GM18951 (cell line): ENCODE results near the gene KBTBD3.

ENCODE experiments used
- POLR2A ChIP-seq: IDR thresholded peaks from 4 replicates; pipeline ENCODE4 v1.6.1; 2011; ENCODE audit warnings: mild to moderate bottlenecking; ENCODE audit not compliant: insufficient read length, insufficient read depth; ENCODE audit errors: extremely low read depth
- in situ Hi-C: fragments of 300-500 bp; cut with MboI; formaldehyde crosslinking; loops from one replicate; pipeline ENCODE4 v1.12.0; 2022; ENCODE audit warnings: low sequenced_read_pairs, mixed read lengths, inconsistent platforms; ENCODE audit not compliant: unreplicated experiment

Gene KBTBD3

DNA sequence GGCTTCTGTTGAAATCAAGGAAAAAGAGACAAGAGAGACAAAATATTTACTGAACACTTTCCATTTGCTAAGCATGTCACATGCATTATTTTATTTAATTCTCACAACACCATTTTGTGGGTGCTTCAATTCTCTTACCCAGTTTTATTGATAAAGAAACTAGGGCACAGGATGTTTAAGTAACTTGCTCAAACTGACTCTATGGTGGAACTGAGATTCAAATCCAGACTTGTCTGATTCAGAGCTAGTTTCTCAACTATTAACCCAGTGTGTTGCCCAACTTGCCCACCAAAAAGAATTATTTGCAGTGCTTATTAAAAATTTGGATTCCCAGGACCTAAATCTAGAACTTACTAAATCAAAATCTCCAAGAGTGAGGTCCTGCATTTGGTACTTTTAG is 33.6 kb downstream of the KBTBD3 start:
- TF ChIP-seq POLR2A: no peak
- in situ Hi-C loops: no loop called here

DNA sequence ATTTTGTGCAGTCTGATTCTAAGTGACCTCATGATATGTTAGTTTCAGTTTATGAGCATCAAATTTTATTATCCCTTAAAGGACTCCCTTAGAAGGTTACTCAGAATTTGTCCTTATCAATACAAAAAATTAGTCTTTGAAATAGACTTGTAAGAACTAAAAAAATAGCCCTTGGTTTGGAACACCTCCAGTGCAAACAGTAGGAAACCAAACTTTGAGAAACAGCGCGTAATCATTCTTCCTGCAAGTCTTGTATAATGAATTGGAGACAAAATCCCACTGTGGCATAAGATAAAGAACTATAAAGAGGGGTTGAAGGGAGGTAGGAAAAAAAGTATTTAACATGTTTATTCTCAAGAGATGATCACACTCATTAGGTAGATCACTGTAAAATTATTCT is 44.3 kb downstream of the KBTBD3 start:
- in situ Hi-C loops: no loop called here
- TF ChIP-seq POLR2A: no peak

DNA sequence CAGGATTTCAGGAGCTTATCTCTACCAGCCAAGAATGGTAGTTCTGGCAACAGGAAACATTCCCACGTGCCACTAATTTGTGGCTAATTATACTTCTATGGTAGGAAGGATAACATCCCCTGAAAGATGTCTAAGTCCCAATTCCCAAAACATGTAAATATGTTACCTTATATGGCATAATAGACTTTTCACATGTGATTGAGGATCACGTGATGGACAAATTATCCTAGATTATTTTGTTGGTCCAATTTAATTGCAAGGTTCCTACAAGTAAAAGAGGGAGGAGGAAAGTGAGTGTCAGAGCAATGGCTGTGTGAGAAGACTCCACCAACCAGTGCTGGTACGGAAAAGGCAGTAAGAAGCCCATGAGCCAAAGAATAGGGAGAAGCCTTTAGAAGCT is 45.2 kb downstream of the KBTBD3 start:
- in situ Hi-C loops: no loop called here

DNA sequence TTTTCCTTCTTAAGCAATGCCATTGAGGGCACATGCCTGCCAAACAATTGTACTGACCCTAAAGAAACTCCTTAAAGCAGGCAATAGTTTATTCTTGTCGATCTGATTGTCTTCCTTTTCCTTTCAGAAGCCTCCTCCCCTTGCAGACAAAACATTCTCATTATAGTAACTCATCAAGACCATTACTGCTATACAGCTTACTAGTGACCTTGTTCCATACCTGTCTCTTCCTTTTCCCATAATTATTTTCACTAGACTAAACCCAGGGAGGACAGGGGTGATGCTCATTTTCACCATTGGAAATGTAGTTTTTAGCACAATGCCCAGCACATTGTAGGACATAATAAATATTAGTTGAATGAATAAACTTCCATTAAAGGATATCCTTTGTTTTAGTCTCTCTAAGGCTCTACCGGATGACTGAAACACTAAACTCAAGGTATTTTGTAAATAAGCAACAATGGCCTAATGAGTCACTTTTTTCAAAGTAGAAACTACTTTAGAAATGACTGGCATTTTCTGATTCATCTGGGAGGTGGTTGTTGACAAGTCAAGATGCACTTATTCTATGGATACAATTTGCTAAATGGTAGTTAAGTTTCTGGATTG is 45.8 kb downstream of the KBTBD3 start:
- TF ChIP-seq POLR2A: no peak
- in situ Hi-C loops: no loop called here

More for the DNA sequence above, 45.2 kb downstream of the KBTBD3 start:
- no peak for TF ChIP-seq POLR2A

DNA sequence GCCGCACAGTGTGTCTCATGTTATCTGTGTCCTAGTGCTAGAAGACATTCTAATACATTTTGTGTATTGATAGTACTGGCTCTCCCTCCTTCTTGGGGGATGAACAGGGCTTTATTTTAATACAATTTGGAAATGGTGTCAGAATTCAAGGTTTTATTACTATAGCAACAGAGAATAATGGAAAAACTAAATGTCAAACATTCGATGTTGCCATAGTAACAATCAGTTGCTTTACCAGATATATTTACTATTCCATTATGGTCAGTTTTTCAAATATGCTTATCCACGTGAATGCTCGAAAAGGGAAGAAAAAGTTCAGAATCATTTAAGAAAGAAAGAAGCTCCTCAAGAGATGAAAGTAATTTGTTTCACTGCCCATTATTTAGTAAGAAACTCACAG is 46.5 kb downstream of the KBTBD3 start:
- in situ Hi-C loops: no loop called here
- TF ChIP-seq POLR2A: no peak

DNA sequence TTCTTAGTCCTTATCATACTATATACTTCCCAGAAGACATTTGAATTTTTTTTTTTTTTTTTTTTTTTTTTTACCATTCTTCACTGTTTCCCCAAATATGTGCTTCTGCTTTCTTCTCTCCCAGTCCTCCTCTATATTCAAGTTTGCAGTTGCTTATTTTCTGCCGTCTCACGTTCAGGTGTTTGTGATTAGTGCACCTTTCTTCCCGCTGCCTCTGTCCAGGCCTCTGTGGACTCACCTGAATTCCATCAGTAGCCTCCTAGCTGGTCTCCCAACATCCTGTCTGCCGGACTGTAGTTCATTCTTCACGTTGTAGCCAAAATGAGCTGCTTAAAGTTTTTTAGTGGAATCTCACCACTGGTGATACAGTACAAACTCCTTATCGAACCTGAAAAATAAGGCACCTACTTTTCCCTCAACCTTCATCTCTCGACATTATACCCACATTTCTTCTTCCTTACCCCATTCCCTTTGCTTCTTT is 54.3 kb downstream of the KBTBD3 start:
- in situ Hi-C loops: no loop called here
- TF ChIP-seq POLR2A: no peak

DNA sequence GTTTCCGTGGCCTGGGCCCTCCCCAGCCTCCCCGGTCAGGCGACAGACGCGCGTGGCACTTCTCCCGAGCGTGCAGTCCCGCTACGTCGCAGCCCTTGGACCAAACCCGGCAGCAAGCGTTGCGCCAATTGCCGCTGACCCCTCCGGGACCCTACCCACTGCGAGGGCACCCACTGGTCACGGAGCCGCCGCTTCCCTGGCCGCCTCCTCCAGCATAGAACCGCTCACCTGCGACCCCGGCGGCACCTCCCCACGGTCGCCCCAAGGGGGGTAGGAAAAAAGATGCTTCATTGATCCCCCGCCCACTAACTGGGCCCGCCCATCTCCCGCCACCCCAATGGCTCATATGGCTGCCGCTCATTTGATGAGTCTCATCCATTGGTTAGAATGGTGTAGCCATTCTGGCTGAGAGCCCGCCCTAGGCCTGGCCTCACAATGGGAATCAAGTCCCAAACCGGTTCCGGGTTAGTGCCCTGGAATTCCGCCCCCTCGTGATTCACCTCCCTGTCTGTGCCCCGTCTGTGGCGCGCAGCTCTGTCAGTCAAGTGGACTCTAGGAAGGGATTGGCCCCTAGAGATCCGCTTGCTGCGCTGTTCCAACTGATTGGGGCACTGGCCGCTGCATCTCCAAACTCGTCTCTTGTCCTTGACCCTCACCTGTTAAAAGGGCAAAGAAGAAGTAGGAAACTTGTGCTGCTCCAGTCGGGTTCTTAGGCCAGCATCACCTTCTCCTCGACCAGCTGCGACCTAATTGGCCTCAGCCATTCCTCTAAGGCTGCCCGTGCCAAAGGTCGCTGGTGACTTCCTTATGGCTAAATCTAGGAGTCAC is 55.0 kb downstream of the KBTBD3 start, which contains the start of gene MSANTD4:
Gene MSANTD4, minus strand, starts transcription at position 274 of the 828 bp plus-strand sequence. CDS start 11,323 bp downstream, outside the sequence.
- in situ Hi-C loops: no loop called here
- TF ChIP-seq POLR2A: peak; percentile 75

DNA sequence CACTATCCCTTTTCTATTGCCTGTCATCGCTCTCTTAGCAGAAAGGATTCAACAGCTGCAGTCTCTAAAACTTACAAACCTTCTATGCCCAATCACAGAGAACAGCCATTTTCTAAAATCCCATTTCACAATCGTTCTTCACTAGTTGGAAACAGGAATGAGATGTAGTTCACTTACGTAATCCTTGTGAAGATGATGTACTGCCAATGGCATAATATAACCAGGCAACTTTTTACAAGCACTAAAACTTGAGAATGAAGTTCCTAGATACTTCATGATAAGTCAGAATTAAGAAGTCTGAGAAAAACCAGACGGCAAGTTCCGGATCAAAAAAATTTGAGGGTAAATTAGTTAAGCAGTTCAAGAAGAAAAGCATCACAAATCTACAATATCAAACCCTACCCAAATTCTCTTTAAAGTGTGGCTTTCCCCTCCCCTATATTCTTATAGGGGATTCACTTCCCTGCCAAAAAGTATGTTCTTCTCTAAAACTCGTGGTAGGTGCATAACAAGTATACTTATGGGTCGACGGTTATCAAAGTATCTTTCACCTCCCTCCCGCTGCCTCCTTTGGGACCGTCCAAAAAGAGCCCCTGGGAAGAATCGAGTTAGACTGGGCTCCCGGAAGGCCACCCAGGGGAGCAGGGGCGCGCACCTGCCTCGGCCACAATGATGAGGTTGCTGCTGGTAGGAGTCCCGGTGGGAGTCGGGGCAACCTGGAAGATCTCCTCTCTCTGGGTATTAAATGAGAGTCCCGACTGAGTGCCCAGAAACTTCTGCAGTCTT is 55.8 kb downstream of the KBTBD3 start:
- in situ Hi-C loops: no loop called here
- no peak for TF ChIP-seq POLR2A

DNA sequence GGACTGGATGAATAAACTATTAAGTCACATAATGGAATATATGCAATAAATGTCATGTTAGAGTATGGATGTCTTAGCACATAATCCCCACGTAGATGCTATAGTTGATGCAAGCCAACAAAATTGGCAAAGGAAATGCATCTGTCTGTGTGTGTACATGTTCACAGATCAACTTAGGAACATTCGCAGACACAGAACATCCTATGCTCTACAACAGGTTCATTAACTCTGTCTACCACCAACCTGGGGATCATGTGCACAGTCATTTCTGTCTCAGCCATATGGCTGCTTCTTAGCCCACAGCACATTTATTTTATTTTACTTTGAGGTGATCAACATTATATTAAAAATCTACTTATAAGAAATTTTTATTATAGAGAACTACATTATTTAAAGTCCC is 60.1 kb downstream of the KBTBD3 start:
- in situ Hi-C loops: no loop called here

DNA sequence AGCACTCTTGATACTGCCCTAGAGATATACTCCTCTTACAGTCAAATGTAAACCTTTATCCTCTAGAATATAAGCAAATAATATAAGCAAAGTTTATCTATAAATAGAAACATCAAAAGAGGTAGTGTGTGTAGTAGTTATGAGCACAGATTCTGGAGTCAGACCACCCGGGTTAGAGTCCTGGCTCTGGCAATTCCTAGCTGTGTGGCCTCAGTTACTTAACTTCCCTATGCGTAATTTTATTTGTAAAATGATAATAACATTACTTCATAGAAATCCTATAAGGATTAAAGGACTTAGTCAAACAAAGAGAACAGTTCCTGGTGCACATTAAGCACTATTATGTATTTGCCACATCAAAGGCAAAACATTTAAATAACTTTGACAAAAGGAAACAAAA is 62.1 kb downstream of the KBTBD3 start:
- in situ Hi-C loops: no loop called here
- TF ChIP-seq POLR2A: no peak

More for the DNA sequence above, 60.1 kb downstream of the KBTBD3 start:
- no peak for TF ChIP-seq POLR2A

DNA sequence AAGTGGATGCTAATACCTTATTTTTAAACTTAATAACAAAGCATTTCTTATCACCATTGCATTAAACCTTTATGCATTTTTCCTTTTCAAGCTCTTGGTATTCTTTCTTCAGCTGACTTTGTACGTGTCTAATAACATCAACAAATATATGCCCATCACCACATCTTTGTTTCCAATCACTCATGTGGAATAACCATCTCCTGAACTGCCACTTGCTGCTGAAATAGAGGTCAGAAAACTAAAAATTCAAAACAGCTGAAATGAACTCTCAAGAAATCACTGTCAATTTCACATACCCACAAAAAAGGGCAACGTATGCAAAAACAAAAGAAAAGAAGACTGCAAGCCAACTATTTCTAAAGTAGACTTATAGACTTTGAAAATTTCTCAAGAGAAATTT is 62.5 kb downstream of the KBTBD3 start:
- TF ChIP-seq POLR2A: no peak
- in situ Hi-C loops: no loop called here

DNA sequence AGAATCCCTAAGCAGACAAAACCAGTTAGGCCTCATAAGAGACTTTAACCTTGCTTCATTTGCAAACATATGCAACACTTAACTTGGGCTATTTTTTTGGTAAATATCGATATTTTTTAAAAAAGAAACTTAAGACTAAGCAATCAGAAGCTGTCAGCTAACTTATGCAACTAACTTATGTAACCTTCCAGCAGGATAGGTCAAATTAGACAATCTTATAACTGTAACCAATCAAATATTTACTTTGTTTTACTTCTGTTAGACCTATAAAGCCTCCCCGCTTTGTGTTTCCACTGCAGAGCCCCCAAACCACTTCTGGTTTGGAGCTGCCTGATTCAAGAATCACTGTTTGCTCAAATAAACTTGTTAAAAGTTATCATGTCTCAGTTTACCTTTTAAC is 63.1 kb downstream of the KBTBD3 start:
- TF ChIP-seq POLR2A: no peak
- in situ Hi-C loops: no loop called here

DNA sequence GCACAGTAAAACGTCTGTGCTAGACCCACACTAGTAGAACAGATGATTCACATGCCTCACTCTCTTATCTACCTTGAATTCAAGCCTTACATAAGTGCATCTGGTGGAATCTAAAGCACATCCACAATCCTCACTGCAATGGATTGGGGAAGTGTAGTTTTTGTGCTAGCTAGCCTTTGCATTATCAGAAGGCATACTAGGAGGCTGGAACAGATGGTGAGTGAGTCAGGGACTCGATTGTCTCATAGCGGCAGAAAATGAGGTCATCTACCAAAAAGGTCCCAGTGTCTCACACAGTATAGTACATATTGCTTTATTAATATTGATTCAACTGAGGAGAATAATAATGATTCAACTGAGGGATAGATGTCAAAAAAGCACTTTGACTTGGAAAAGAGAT is 64.4 kb downstream of the KBTBD3 start:
- in situ Hi-C loops: no loop called here
- TF ChIP-seq POLR2A: no peak
